HCT116 (cell line): Measurements from ENCODE around the gene CAMSAP1. TPM values are rescaled to one million over a fixed set of nuclear protein-coding genes. Genes with fewer than 3 reads are reported as not detected.

ENCODE experiments used
- ATAC-seq: fragments of 200-7000 bp; cut with Tn5 transposase; 2 replicates; pipeline ENCODE4 v1.9.1; 2020; ENCODE audit warnings: mild to moderate bottlenecking, moderate library complexity
- BruUV-seq: library from RNA; stranded (reverse); fragments of 400-500 nt; replicated peaks from 2 replicates; lab custom pipeline; 2021; lab: Mats Ljungman, UMichigan
- CTCF ChIA-PET: fragments of 300-600 bp; sonication (Branson Sonifier 250); formaldehyde crosslinking; loops from one replicate; lab custom pipeline; 2021; ENCODE audit warnings: antibody characterized with exemption; lab: Charles Lee
- POLR2A ChIA-PET: fragments of 300-600, 350-600 bp; sonication (Branson Sonifier 250); formaldehyde crosslinking; loops from one replicate; lab custom pipeline; 2021; ENCODE audit warnings: antibody characterized with exemption; lab: Charles Lee
- RAD21 ChIA-PET, 2 experiments: fragments of 300-600 bp; sonication (Branson Sonifier 250); formaldehyde crosslinking; loops; one replicate each; lab custom pipeline; 2023; ENCODE audit warnings: low total read pairs in 2 of 2; ENCODE audit not compliant: uncharacterized antibody in 2 of 2, unreplicated experiment in 2 of 2, low non-redundant PET in 1 of 2; lab: Charles Lee
- DNase-seq: peaks from one replicate; pipeline ENCODE4 v3.0.0-alpha.2; 2010; ENCODE audit warnings: low read depth, low spot score
- H2AFZ ChIP-seq: fragments of 200-600 bp; shearing (Covaris generic), sonication (generic); 2 replicates; pipeline ENCODE4 v1.6.1; 2017; ENCODE audit warnings: low read depth, mixed run types, mixed read lengths, antibody characterized with exemption, low read length; ENCODE audit not compliant: poor library complexity, severe bottlenecking
- H3K27ac ChIP-seq: 2 replicates; pipeline ENCODE4 v1.5.1; 2012; ENCODE audit warnings: low read depth, low read length
- H3K27me3 ChIP-seq: fragments of 200-600 bp; sonication (generic); 2 replicates; pipeline ENCODE4 v1.6.1; 2016; ENCODE audit warnings: mixed run types, low read length, mixed read lengths; ENCODE audit not compliant: insufficient read depth
- H3K36me3 ChIP-seq, 2 experiments: fragments of 200-500 bp in 1 of 2; fragments of 200-600 bp in 1 of 2; sonication (Bioruptor generic) in 1 of 2; sonication (generic) in 1 of 2; 2 replicates each; pipeline versions ENCODE4 v1.5.1 to v1.6.1; 2014 to 2016; ENCODE audit warnings: low read length in 2 of 2, inconsistent platforms in 1 of 2, mixed read lengths in 1 of 2, mixed run types in 1 of 2; ENCODE audit not compliant: insufficient read depth in 2 of 2, control insufficient read depth in 1 of 2
- H3K4me1 ChIP-seq, 2 experiments: fragments of 200-600 bp in 1 of 2; sonication (generic) in 1 of 2; 2 replicates each; pipeline versions ENCODE4 v1.5.1 to v1.6.1; 2012 to 2017; ENCODE audit warnings: low read length in 2 of 2, inconsistent platforms in 1 of 2, mild to moderate bottlenecking in 1 of 2, mixed read lengths in 1 of 2, mixed run types in 1 of 2, moderate library complexity in 1 of 2; ENCODE audit not compliant: insufficient read depth in 2 of 2, control insufficient read depth in 1 of 2
- H3K4me2 ChIP-seq: fragments of 200-600 bp; sonication (generic); 2 replicates; pipeline ENCODE4 v1.6.1; 2017; ENCODE audit warnings: mixed run types, low read length, mixed read lengths
- H3K4me3 ChIP-seq, 2 experiments: fragments of 200-600 bp in 1 of 2; sonication (generic) in 1 of 2; replicated peaks in 1 of 2; 2 replicates each; pipeline ENCODE4 v1.5.1; 2011 to 2016; ENCODE audit warnings: low read length in 2 of 2, control low read depth in 1 of 2, low read depth in 1 of 2, mild to moderate bottlenecking in 1 of 2, mixed read lengths in 1 of 2, mixed run types in 1 of 2
- H3K79me2 ChIP-seq: fragments of 200-600 bp; sonication (generic); 2 replicates; pipeline ENCODE4 v1.6.1; 2017; ENCODE audit warnings: mild to moderate bottlenecking, mixed run types, low read length, moderate library complexity, mixed read lengths; ENCODE audit not compliant: insufficient read depth
- H3K9ac ChIP-seq: fragments of 200-600 bp; sonication (generic); 2 replicates; pipeline ENCODE4 v1.6.1; 2016; ENCODE audit warnings: low read length, mixed read lengths
- H3K9me2 ChIP-seq: fragments of 200-600 bp; sonication (generic), shearing (Covaris generic); 2 replicates; pipeline ENCODE4 v1.6.1; 2017; ENCODE audit warnings: mixed run types, mild to moderate bottlenecking, moderate library complexity; ENCODE audit not compliant: insufficient read depth
- H3K9me3 ChIP-seq, 2 experiments: fragments of 200-500 bp in 1 of 2; fragments of 200-600 bp in 1 of 2; sonication (Bioruptor generic) in 1 of 2; sonication (generic) in 1 of 2; 2 replicates each; pipeline ENCODE4 v1.6.1; 2014 to 2017; ENCODE audit warnings: low read length in 2 of 2, mixed read lengths in 2 of 2, inconsistent platforms in 1 of 2, low read depth in 1 of 2, mild to moderate bottlenecking in 1 of 2, mixed run types in 1 of 2, moderate library complexity in 1 of 2; ENCODE audit not compliant: control insufficient read depth in 1 of 2, insufficient read depth in 1 of 2
- H4K20me1 ChIP-seq: fragments of 200-600 bp; sonication (generic), shearing (Covaris generic); 2 replicates; pipeline ENCODE4 v1.6.1; 2017; ENCODE audit warnings: mixed run types, mild to moderate bottlenecking, moderate library complexity; ENCODE audit not compliant: insufficient read depth
- CBX3 ChIP-seq: IDR thresholded peaks from 2 replicates; pipeline ENCODE4 v1.6.1; 2012; ENCODE audit warnings: low read depth
- EZH2 ChIP-seq: fragments of 200-600 bp; sonication (generic); IDR thresholded peaks from 2 replicates; pipeline ENCODE4 v1.6.1; 2017; ENCODE audit warnings: antibody characterized with exemption, mixed run types
- EZH2phosphoT487 ChIP-seq: fragments of 200-600 bp; IDR thresholded peaks from 2 replicates; pipeline ENCODE4 v1.6.1; 2018; ENCODE audit warnings: antibody characterized with exemption, borderline replicate concordance
- FOSL1 ChIP-seq: IDR thresholded peaks from 2 replicates; pipeline ENCODE4 v1.6.1; 2012; ENCODE audit warnings: low read depth
- POLR2A ChIP-seq: IDR thresholded peaks from 2 replicates; pipeline ENCODE4 v1.7.0; 2011; ENCODE audit warnings: borderline replicate concordance; ENCODE audit not compliant: insufficient read depth, insufficient read length; ENCODE audit errors: extremely low read depth
- POLR2AphosphoS5 ChIP-seq: IDR thresholded peaks from 2 replicates; pipeline ENCODE4 v1.6.1; 2011; ENCODE audit warnings: mild to moderate bottlenecking, low read depth, low read length, moderate library complexity
- SIN3A ChIP-seq: IDR thresholded peaks from 2 replicates; pipeline ENCODE4 v1.6.1; 2012; ENCODE audit warnings: low read depth
- SP1 ChIP-seq: IDR thresholded peaks from 2 replicates; pipeline ENCODE4 v1.6.1; 2012; ENCODE audit warnings: low read depth
- SRF ChIP-seq: IDR thresholded peaks from 2 replicates; pipeline ENCODE4 v1.6.1; 2012; ENCODE audit warnings: low read depth
- TCF7L2 ChIP-seq: IDR thresholded peaks from 2 replicates; pipeline ENCODE4 v1.7.0; 2011; ENCODE audit warnings: borderline replicate concordance, inconsistent platforms; ENCODE audit not compliant: insufficient read depth, insufficient read length; ENCODE audit errors: extremely low read depth
- YY1 ChIP-seq: IDR thresholded peaks from 2 replicates; pipeline ENCODE4 v1.6.1; 2011; ENCODE audit warnings: low read length, low read depth, moderate library complexity, mild to moderate bottlenecking; ENCODE audit not compliant: insufficient replicate concordance; ENCODE audit errors: extremely low read depth
- ZFX ChIP-seq: fragments of 450-650 bp; IDR thresholded peaks from 2 replicates; pipeline ENCODE4 v1.6.1; 2017
- intact Hi-C: fragments of 100-400 bp; cut with micrococcal nuclease; formaldehyde crosslinking; loops from 2 replicates; pipeline ENCODE4 v1.10.0; 2022
- total RNA-seq: library from RNA; stranded (reverse); gene quantifications from one replicate; pipeline ENCODE4 v1.2.1, GENCODE V29; 2021; ENCODE audit not compliant: unreplicated experiment
- TF ChIP-seq, protein P1 (sequence below): IDR thresholded peaks from 2 replicates; pipeline ENCODE4 v1.6.1; 2012; ENCODE audit warnings: low read depth
- TF ChIP-seq, protein P2 (sequence below): IDR thresholded peaks from 2 replicates; pipeline ENCODE4 v1.6.1; 2011; ENCODE audit warnings: mild to moderate bottlenecking, low read length, moderate library complexity; ENCODE audit not compliant: insufficient replicate concordance; ENCODE audit errors: extremely low read depth
- TF ChIP-seq, protein P3 (sequence below): IDR thresholded peaks from 2 replicates; pipeline ENCODE4 v1.6.1; 2012
- TF ChIP-seq, protein P4 (sequence below): IDR thresholded peaks from 2 replicates; pipeline ENCODE4 v1.6.1; 2012
- TF ChIP-seq, protein P5 (sequence below), 3 experiments: fragments of 200-600 bp in 1 of 3; sonication (generic) in 1 of 3; IDR thresholded peaks in 2 of 3; conservative IDR thresholded peaks in 1 of 3; 2 replicates each; pipeline ENCODE4 v1.5.1; 2012 to 2017; ENCODE audit warnings: low read depth in 2 of 3, low read length in 2 of 3, antibody characterized with exemption in 1 of 3, borderline replicate concordance in 1 of 3, control low read depth in 1 of 3, mild to moderate bottlenecking in 1 of 3, mixed read lengths in 1 of 3, mixed run types in 1 of 3, moderate library complexity in 1 of 3; ENCODE audit not compliant: insufficient read depth in 1 of 3

CAMSAP1 gene
- total RNA-seq, 1 experiment from 2014 or later, result 33.1 TPM

DNA sequence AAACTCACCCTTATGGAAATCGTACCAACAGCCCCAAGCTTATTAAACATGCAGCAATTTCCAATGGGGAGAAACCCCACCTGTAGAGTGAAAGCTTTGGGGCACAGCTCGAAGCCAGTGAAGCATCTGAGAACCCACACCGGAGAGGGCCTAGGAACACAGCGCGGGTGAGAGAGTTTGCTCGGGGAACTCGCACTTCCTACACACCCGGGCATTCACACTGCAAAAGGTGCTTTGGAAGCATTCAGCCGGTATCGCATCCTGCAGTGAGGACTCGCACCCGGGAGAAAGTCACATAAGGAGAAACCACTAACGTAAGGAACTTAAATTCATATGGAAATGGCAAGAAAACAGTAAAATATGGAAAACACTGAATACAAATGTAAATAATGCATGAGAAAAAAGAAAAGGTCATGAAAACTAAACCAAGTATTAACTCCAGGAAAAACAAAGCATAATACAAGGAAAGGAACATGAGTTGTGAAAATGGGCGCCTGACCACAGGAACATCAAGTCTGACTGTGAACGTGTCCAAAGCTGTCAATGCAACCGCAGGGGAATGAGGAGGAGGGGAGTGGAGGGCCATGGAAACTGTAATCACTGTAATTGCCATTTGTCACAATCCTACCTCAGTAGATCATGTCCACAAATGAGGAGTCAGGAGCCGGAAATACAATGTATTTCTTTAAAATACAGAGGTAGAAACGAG, 28.7 kb downstream of the CAMSAP1 start:
- CTCF ChIA-PET, result no interaction called here
- peaks cover 95% of the 10 kb centered on the region for H3K79me2 ChIP-seq
- no peaks in the 10 kb centered on the region for H3K4me1 ChIP-seq

More for the DNA sequence above, 28.7 kb downstream of the CAMSAP1 start:
- ATAC-seq (no peak), DNase-seq (no peak)
- Histone ChIP-seq H3K9ac (no peak overlapping the region), H3K4me3 (no peak overlapping the region), H3K36me3 (no peaks in the 10 kb centered on the region; a peak in 1 of 4 replicates), H3K9me3 (no peaks in the 10 kb centered on the region), H3K27ac (no peak overlapping the region), H4K20me1 (peaks cover 10% of the 10 kb centered on the region), H3K9me2 (no peaks in the 10 kb centered on the region), H3K4me2 (no peak overlapping the region), H2AFZ (no peak overlapping the region)
- no TSS peak for BruUV-seq
- intact Hi-C loops, result no loop called here
- POLR2A ChIA-PET, result no interaction called here
- TF ChIP-seq, protein P1, sequence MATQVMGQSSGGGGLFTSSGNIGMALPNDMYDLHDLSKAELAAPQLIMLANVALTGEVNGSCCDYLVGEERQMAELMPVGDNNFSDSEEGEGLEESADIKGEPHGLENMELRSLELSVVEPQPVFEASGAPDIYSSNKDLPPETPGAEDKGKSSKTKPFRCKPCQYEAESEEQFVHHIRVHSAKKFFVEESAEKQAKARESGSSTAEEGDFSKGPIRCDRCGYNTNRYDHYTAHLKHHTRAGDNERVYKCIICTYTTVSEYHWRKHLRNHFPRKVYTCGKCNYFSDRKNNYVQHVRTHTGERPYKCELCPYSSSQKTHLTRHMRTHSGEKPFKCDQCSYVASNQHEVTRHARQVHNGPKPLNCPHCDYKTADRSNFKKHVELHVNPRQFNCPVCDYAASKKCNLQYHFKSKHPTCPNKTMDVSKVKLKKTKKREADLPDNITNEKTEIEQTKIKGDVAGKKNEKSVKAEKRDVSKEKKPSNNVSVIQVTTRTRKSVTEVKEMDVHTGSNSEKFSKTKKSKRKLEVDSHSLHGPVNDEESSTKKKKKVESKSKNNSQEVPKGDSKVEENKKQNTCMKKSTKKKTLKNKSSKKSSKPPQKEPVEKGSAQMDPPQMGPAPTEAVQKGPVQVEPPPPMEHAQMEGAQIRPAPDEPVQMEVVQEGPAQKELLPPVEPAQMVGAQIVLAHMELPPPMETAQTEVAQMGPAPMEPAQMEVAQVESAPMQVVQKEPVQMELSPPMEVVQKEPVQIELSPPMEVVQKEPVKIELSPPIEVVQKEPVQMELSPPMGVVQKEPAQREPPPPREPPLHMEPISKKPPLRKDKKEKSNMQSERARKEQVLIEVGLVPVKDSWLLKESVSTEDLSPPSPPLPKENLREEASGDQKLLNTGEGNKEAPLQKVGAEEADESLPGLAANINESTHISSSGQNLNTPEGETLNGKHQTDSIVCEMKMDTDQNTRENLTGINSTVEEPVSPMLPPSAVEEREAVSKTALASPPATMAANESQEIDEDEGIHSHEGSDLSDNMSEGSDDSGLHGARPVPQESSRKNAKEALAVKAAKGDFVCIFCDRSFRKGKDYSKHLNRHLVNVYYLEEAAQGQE, result no peak
- TF ChIP-seq ZFX (no peak), SP1 (no peak), TCF7L2 (no peak), YY1 (no peak), EZH2 (no peak), POLR2A (no peak), EZH2phosphoT487 (no peak), CBX3 (no peak), SRF (no peak), FOSL1 (no peak), POLR2AphosphoS5 (no peak), SIN3A (no peak)
- TF ChIP-seq, protein P2, sequence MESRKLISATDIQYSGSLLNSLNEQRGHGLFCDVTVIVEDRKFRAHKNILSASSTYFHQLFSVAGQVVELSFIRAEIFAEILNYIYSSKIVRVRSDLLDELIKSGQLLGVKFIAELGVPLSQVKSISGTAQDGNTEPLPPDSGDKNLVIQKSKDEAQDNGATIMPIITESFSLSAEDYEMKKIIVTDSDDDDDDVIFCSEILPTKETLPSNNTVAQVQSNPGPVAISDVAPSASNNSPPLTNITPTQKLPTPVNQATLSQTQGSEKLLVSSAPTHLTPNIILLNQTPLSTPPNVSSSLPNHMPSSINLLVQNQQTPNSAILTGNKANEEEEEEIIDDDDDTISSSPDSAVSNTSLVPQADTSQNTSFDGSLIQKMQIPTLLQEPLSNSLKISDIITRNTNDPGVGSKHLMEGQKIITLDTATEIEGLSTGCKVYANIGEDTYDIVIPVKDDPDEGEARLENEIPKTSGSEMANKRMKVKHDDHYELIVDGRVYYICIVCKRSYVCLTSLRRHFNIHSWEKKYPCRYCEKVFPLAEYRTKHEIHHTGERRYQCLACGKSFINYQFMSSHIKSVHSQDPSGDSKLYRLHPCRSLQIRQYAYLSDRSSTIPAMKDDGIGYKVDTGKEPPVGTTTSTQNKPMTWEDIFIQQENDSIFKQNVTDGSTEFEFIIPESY, result no peak
- TF ChIP-seq, protein P3, sequence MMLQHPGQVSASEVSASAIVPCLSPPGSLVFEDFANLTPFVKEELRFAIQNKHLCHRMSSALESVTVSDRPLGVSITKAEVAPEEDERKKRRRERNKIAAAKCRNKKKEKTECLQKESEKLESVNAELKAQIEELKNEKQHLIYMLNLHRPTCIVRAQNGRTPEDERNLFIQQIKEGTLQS, result no peak
- TF ChIP-seq, protein P4, sequence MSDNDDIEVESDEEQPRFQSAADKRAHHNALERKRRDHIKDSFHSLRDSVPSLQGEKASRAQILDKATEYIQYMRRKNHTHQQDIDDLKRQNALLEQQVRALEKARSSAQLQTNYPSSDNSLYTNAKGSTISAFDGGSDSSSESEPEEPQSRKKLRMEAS, result no peak
- TF ChIP-seq, protein P5, sequence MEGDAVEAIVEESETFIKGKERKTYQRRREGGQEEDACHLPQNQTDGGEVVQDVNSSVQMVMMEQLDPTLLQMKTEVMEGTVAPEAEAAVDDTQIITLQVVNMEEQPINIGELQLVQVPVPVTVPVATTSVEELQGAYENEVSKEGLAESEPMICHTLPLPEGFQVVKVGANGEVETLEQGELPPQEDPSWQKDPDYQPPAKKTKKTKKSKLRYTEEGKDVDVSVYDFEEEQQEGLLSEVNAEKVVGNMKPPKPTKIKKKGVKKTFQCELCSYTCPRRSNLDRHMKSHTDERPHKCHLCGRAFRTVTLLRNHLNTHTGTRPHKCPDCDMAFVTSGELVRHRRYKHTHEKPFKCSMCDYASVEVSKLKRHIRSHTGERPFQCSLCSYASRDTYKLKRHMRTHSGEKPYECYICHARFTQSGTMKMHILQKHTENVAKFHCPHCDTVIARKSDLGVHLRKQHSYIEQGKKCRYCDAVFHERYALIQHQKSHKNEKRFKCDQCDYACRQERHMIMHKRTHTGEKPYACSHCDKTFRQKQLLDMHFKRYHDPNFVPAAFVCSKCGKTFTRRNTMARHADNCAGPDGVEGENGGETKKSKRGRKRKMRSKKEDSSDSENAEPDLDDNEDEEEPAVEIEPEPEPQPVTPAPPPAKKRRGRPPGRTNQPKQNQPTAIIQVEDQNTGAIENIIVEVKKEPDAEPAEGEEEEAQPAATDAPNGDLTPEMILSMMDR (IDR thresholded peaks at IDR 0.05 in 2 of 3, conservative IDR thresholded peaks at IDR 0.05 in 1 of 3; ENCODE audit: borderline replicate concordance in 1 of 3, insufficient read depth in 1 of 3, low read depth in 2 of 3, low read length in 2 of 3), result no peak
- TF ChIP-seq, all 23 proteins: peak for 0
- no peaks in the 10 kb centered on the region for H3K27me3 ChIP-seq
- RAD21 ChIA-PET, result no interaction called here
